ENCODE results near the gene FBXL7. TPM values are rescaled to one million over a fixed set of nuclear protein-coding genes. Genes with fewer than 3 reads are reported as not detected.

The FBXL7 gene
- total and polyA plus RNA-seq, 4 donors: 1.9 to 15.5 (median 6.6) TPM

- Histone ChIP-seq H3K27me3 (ENCODE audit: control insufficient read depth in 3 of 3, insufficient read depth in 3 of 3, low read length in 2 of 3) (no peaks in the 10 kb centered on the region), H3K9me3 (ENCODE audit: control insufficient read depth in 4 of 4, insufficient read depth in 3 of 4, low read length in 3 of 4) (peaks cover 0 to 4% (median 0%) of the 10 kb centered on the region in 4 donors), H3K4me1 (ENCODE audit: control insufficient read depth in 5 of 5, insufficient read depth in 5 of 5, low read length in 5 of 5) (peaks cover 0 to 17% (median 3%) of the 10 kb centered on the region in 5 donors), H3K27ac (ENCODE audit: low read depth in 1 of 2, low read length in 1 of 2) (no peak overlapping the region), H3K4me3 (no peak overlapping the region), H3K9ac (ENCODE audit: insufficient read depth in 1 of 2, low read length in 2 of 2) (no peak overlapping the region), H3K36me3 (ENCODE audit: control insufficient read depth in 4 of 4, insufficient read depth in 4 of 4, low read length in 4 of 4) (peaks cover 0 to 5% (median 0%) of the 10 kb centered on the region in 4 donors)
- DNase-seq: no peak
- 91 to 94% methylated on average over 4 of the region's 4 CpGs for WGBS, 2 donors
- no peak for ATAC-seq (ENCODE audit: insufficient read depth, low FRiP score)
- TF ChIP-seq CTCF (IDR thresholded peaks at IDR 0.05; ENCODE audit: control extremely low read depth, extremely low read depth): no peak
Measured at GRCh38 chr5:15566306-15566705, 66.3 kb downstream of the FBXL7 start.

GRCh38 chr5:15566789-15567188 is 66.8 kb downstream of the FBXL7 start:
- no peaks in the 10 kb centered on the region for H3K9me3 ChIP-seq (ENCODE audit: control insufficient read depth in 4 of 4, insufficient read depth in 3 of 4, low read length in 3 of 4)
- H3K9ac ChIP-seq (ENCODE audit: insufficient read depth in 1 of 2, low read length in 2 of 2): no peak overlapping the region
- H3K27ac ChIP-seq (ENCODE audit: low read depth in 1 of 2, low read length in 1 of 2): no peak overlapping the region
- H3K27me3 ChIP-seq (ENCODE audit: control insufficient read depth in 3 of 3, insufficient read depth in 3 of 3, low read length in 2 of 3): no peaks in the 10 kb centered on the region
- peaks cover 0 to 17% (median 3%) of the 10 kb centered on the region in 5 donors for H3K4me1 ChIP-seq (ENCODE audit: control insufficient read depth in 5 of 5, insufficient read depth in 5 of 5, low read length in 5 of 5)
- no peaks in the 10 kb centered on the region for H3K36me3 ChIP-seq (ENCODE audit: control insufficient read depth in 4 of 4, insufficient read depth in 4 of 4, low read length in 4 of 4)
- no peak for TF ChIP-seq CTCF (IDR thresholded peaks at IDR 0.05; ENCODE audit: control extremely low read depth, extremely low read depth)
- no peak for DNase-seq
- H3K4me3 ChIP-seq: no peak overlapping the region
- ATAC-seq (ENCODE audit: insufficient read depth, low FRiP score): no peak

- DNase-seq (no peak), ATAC-seq (ENCODE audit: insufficient read depth, low FRiP score) (no peak)
- Histone ChIP-seq H3K4me1 (ENCODE audit: control insufficient read depth in 5 of 5, insufficient read depth in 5 of 5, low read length in 5 of 5) (peaks cover 0 to 22% (median 3%) of the 10 kb centered on the region in 5 donors), H3K4me3 (no peak overlapping the region), H3K27ac (ENCODE audit: low read depth in 1 of 2, low read length in 1 of 2) (no peak overlapping the region), H3K9me3 (ENCODE audit: control insufficient read depth in 4 of 4, insufficient read depth in 3 of 4, low read length in 3 of 4) (no peaks in the 10 kb centered on the region), H3K27me3 (ENCODE audit: control insufficient read depth in 3 of 3, insufficient read depth in 3 of 3, low read length in 2 of 3) (no peaks in the 10 kb centered on the region), H3K9ac (ENCODE audit: insufficient read depth in 1 of 2, low read length in 2 of 2) (no peak overlapping the region), H3K36me3 (ENCODE audit: control insufficient read depth in 4 of 4, insufficient read depth in 4 of 4, low read length in 4 of 4) (no peaks in the 10 kb centered on the region)
- WGBS, 2 donors: 79 to 84% methylated on average over 5 of the region's 5 CpGs
- TF ChIP-seq CTCF (IDR thresholded peaks at IDR 0.05; ENCODE audit: control extremely low read depth, extremely low read depth): no peak
Measured at GRCh38 chr5:15570491-15570890, 70.5 kb downstream of the FBXL7 start.

GRCh38 chr5:15571081-15571480 is 71.1 kb downstream of the FBXL7 start:
- H3K4me1 ChIP-seq (ENCODE audit: control insufficient read depth in 5 of 5, insufficient read depth in 5 of 5, low read length in 5 of 5): peaks cover 0 to 26% (median 3%) of the 10 kb centered on the region in 5 donors
- no peak overlapping the region for H3K27ac ChIP-seq (ENCODE audit: low read depth in 1 of 2, low read length in 1 of 2)
- DNase-seq (no peak), ATAC-seq (ENCODE audit: insufficient read depth, low FRiP score) (no peak)
- no peaks in the 10 kb centered on the region for H3K36me3 ChIP-seq (ENCODE audit: control insufficient read depth in 4 of 4, insufficient read depth in 4 of 4, low read length in 4 of 4)
- no peak for TF ChIP-seq CTCF (IDR thresholded peaks at IDR 0.05; ENCODE audit: control extremely low read depth, extremely low read depth)
- H3K27me3 ChIP-seq (ENCODE audit: control insufficient read depth in 3 of 3, insufficient read depth in 3 of 3, low read length in 2 of 3): no peaks in the 10 kb centered on the region
- no peak overlapping the region for H3K4me3 ChIP-seq
- WGBS, 2 donors: 67 to 82% methylated on average over 1 of the region's 1 CpG
- no peak overlapping the region for H3K9ac ChIP-seq (ENCODE audit: insufficient read depth in 1 of 2, low read length in 2 of 2)
- no peaks in the 10 kb centered on the region for H3K9me3 ChIP-seq (ENCODE audit: control insufficient read depth in 4 of 4, insufficient read depth in 3 of 4, low read length in 3 of 4)
